Measurements from ENCODE around the gene ADPRM.

DNA sequence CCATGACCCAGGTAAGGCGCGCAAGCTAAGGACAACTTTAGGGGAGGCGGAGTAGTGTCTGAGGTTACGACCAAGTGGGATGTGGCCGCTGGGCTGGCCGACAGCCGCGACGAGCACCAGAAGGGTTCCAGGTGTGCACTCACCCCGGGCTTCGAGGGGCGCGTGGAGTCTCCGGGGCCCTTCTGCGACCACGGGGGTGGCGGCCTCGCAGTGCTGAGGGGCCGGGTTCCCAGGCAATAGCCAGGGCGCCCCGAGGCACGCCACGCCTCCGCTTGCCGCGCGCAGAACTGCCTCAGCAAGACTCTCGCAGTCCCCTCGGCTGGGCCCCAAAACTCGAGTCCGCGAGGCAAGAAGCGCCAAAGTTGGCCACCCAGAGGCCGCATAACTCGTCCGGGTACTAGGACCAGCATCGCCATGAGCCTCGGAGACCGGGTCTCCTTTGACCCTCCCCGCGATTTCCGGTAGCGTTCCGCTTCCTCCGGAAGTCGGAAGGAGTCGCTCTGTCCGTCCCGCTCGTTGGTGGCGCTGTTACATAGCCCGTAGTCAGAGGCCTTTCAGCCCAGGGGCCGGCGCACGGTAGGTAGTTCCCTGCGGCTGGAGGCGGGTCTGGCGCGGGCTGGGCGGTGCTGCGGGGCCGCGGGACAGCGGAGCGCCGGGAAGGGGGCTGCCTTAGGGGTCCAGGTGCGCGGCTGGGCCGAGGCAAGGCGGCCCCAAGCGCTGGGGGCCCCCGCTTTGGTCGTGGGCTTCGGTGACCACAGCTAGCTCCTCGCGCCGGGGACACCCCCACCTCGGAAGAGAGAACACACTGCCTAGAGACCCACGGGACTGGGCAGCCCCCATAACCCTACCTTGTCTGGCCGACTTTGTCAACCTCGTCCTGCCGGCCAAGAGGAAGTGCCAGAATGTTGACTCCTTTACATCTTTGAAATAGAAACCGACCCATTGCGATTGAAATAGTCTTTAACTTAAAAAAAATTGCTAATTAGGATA is at the start of gene ADPRM, which contains the start of gene SCO1:
- TF ChIP-seq, protein P1, sequence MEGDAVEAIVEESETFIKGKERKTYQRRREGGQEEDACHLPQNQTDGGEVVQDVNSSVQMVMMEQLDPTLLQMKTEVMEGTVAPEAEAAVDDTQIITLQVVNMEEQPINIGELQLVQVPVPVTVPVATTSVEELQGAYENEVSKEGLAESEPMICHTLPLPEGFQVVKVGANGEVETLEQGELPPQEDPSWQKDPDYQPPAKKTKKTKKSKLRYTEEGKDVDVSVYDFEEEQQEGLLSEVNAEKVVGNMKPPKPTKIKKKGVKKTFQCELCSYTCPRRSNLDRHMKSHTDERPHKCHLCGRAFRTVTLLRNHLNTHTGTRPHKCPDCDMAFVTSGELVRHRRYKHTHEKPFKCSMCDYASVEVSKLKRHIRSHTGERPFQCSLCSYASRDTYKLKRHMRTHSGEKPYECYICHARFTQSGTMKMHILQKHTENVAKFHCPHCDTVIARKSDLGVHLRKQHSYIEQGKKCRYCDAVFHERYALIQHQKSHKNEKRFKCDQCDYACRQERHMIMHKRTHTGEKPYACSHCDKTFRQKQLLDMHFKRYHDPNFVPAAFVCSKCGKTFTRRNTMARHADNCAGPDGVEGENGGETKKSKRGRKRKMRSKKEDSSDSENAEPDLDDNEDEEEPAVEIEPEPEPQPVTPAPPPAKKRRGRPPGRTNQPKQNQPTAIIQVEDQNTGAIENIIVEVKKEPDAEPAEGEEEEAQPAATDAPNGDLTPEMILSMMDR (IDR thresholded peaks at IDR 0.05) = peak; percentile 24 to 61 (median 56)
- TF ChIP-seq POLR2A (IDR thresholded peaks at IDR 0.05) = peak; percentile 97

All from right lobe of liver (tissue), 4 donors.